ENCODE results near the gene KLK1. TPM values are rescaled to one million over a fixed set of nuclear protein-coding genes. Genes with fewer than 3 reads are reported as not detected.
"Not testable (repeated sequence)": the region's sequence is repeated elsewhere in the genome, so short reads cannot be mapped to it uniquely, and the experiment has no call there.

KLK1 gene
- total and polyA plus RNA-seq, 4 donors = 0.50 to 2.0 (median 1.3) TPM; not detected in 1

GRCh38 chr19:50818859-50819472 lies 4.6 kb downstream of the KLK1 start:
- H3K4me1 ChIP-seq (ENCODE audit: control insufficient read depth, insufficient read depth, low read length) = peaks cover 8% of the 10 kb centered on the region
- no peaks in the 10 kb centered on the region for H3K9me3 ChIP-seq (ENCODE audit: control insufficient read depth, insufficient read depth, low read length)
- no peaks in the 10 kb centered on the region for H3K36me3 ChIP-seq (ENCODE audit: control insufficient read depth, insufficient read depth, low read length)
- H3K27ac ChIP-seq (ENCODE audit: low read depth, low read length) = no peak overlapping the region
- 56% methylated on average over 6 of the region's 12 CpGs for WGBS (ENCODE audit: insufficient coverage)
- H3K4me3 ChIP-seq (ENCODE audit: low read depth, low read length) = no peak overlapping the region
- no peak for DNase-seq (ENCODE audit: low read depth in 4 of 6, low spot score in 6 of 6)
- H3K27me3 ChIP-seq (ENCODE audit: control insufficient read depth, insufficient read depth, low read length) = peaks cover 76% of the 10 kb centered on the region

GRCh38 chr19:50817941-50818858 lies 5.4 kb downstream of the KLK1 start:
- H3K4me1 ChIP-seq (ENCODE audit: control insufficient read depth, insufficient read depth, low read length) = peaks cover 8% of the 10 kb centered on the region
- 2% methylated on average over 52 of the region's 52 CpGs for WGBS (ENCODE audit: insufficient coverage)
- peaks cover 69% of the 10 kb centered on the region for H3K27me3 ChIP-seq (ENCODE audit: control insufficient read depth, insufficient read depth, low read length)
- H3K9me3 ChIP-seq (ENCODE audit: control insufficient read depth, insufficient read depth, low read length) = no peaks in the 10 kb centered on the region
- peak in 1 of 6 donors; percentile 16 for DNase-seq (ENCODE audit: low read depth in 4 of 6, low spot score in 6 of 6)
- H3K36me3 ChIP-seq (ENCODE audit: control insufficient read depth, insufficient read depth, low read length) = no peaks in the 10 kb centered on the region
- no peak overlapping the region for H3K27ac ChIP-seq (ENCODE audit: low read depth, low read length)
- peak overlapping the region; percentile 18 for H3K4me3 ChIP-seq (ENCODE audit: low read depth, low read length)

- Histone ChIP-seq H3K4me1 (ENCODE audit: control insufficient read depth, insufficient read depth, low read length) (peaks cover 8% of the 10 kb centered on the region), H3K27ac (ENCODE audit: low read depth, low read length) (no peak overlapping the region), H3K36me3 (ENCODE audit: control insufficient read depth, insufficient read depth, low read length) (no peaks in the 10 kb centered on the region), H3K27me3 (ENCODE audit: control insufficient read depth, insufficient read depth, low read length) (peaks cover 47% of the 10 kb centered on the region), H3K4me3 (ENCODE audit: low read depth, low read length) (no peak overlapping the region), H3K9me3 (ENCODE audit: control insufficient read depth, insufficient read depth, low read length) (no peaks in the 10 kb centered on the region)
- WGBS (ENCODE audit: insufficient coverage) = 100% methylated on average over 1 of the region's 1 CpG
- DNase-seq (ENCODE audit: low read depth in 4 of 6, low spot score in 6 of 6) = no peak
These were observed 8.1 kb downstream of the KLK1 start for GRCh38 chr19:50815439-50815838.

- DNase-seq (ENCODE audit: low read depth in 4 of 6, low spot score in 6 of 6) = no peak
These were observed 8.7 kb downstream of the KLK1 start for GRCh38 chr19:50814883-50815282.

GRCh38 chr19:50812474-50812873 lies 11.1 kb downstream of the KLK1 start:
- Histone ChIP-seq H3K4me3 (ENCODE audit: low read depth, low read length) (no peak overlapping the region), H3K36me3 (ENCODE audit: control insufficient read depth, insufficient read depth, low read length) (no peaks in the 10 kb centered on the region), H3K4me1 (ENCODE audit: control insufficient read depth, insufficient read depth, low read length) (no peaks in the 10 kb centered on the region), H3K9me3 (ENCODE audit: control insufficient read depth, insufficient read depth, low read length) (no peaks in the 10 kb centered on the region), H3K27me3 (ENCODE audit: control insufficient read depth, insufficient read depth, low read length) (peaks cover 19% of the 10 kb centered on the region), H3K27ac (ENCODE audit: low read depth, low read length) (no peak overlapping the region)
- WGBS (ENCODE audit: insufficient coverage) = 74% methylated on average over 3 of the region's 3 CpGs
- DNase-seq (ENCODE audit: low read depth in 4 of 6, low spot score in 6 of 6) = no peak

More at GRCh38 chr19:50814883-50815282, 8.7 kb downstream of the KLK1 start:
- WGBS (ENCODE audit: insufficient coverage) = 87% methylated on average over 4 of the region's 5 CpGs
- H3K9me3 ChIP-seq (ENCODE audit: control insufficient read depth, insufficient read depth, low read length) = no peaks in the 10 kb centered on the region
- H3K4me3 ChIP-seq (ENCODE audit: low read depth, low read length) = no peak overlapping the region
- H3K27me3 ChIP-seq (ENCODE audit: control insufficient read depth, insufficient read depth, low read length) = peaks cover 43% of the 10 kb centered on the region
- no peak overlapping the region for H3K27ac ChIP-seq (ENCODE audit: low read depth, low read length)
- no peaks in the 10 kb centered on the region for H3K36me3 ChIP-seq (ENCODE audit: control insufficient read depth, insufficient read depth, low read length)
- H3K4me1 ChIP-seq (ENCODE audit: control insufficient read depth, insufficient read depth, low read length) = peaks cover 8% of the 10 kb centered on the region

GRCh38 chr19:50811622-50812238 lies 11.9 kb downstream of the KLK1 start:
- not testable (repeated sequence) for H3K9me3 ChIP-seq (ENCODE audit: control insufficient read depth, insufficient read depth, low read length); DNase-seq (ENCODE audit: low read depth in 4 of 6, low spot score in 6 of 6)
- peaks cover 13% of the 10 kb centered on the region for H3K27me3 ChIP-seq (ENCODE audit: control insufficient read depth, insufficient read depth, low read length)

GRCh38 chr19:50808856-50809255 lies 14.7 kb downstream of the KLK1 start:
- DNase-seq (ENCODE audit: low read depth in 4 of 6, low spot score in 6 of 6) = no peak
- Histone ChIP-seq H3K27ac (ENCODE audit: low read depth, low read length) (no peak overlapping the region), H3K36me3 (ENCODE audit: control insufficient read depth, insufficient read depth, low read length) (no peaks in the 10 kb centered on the region), H3K4me1 (ENCODE audit: control insufficient read depth, insufficient read depth, low read length) (peaks cover 6% of the 10 kb centered on the region), H3K27me3 (ENCODE audit: control insufficient read depth, insufficient read depth, low read length) (peaks cover 4% of the 10 kb centered on the region), H3K4me3 (ENCODE audit: low read depth, low read length) (no peak overlapping the region), H3K9me3 (ENCODE audit: control insufficient read depth, insufficient read depth, low read length) (no peaks in the 10 kb centered on the region)
- no CpG with 5 or more reads among the region's 1 CpG for WGBS (ENCODE audit: insufficient coverage)

More at GRCh38 chr19:50811622-50812238, 11.9 kb downstream of the KLK1 start:
- H3K27ac ChIP-seq (ENCODE audit: low read depth, low read length); H3K36me3 ChIP-seq (ENCODE audit: control insufficient read depth, insufficient read depth, low read length); H3K4me3 ChIP-seq (ENCODE audit: low read depth, low read length); H3K4me1 ChIP-seq (ENCODE audit: control insufficient read depth, insufficient read depth, low read length): not testable (repeated sequence)
- whole genome bisulfite sequencing (ENCODE audit: insufficient coverage) = 84% methylated on average over 3 of the region's 3 CpGs

- Histone ChIP-seq H3K4me3 (ENCODE audit: low read depth, low read length) (peak overlapping the region; percentile 68), H3K27ac (ENCODE audit: low read depth, low read length) (peak overlapping the region; percentile 99), H3K4me1 (ENCODE audit: control insufficient read depth, insufficient read depth, low read length) (peaks cover 22% of the 10 kb centered on the region), H3K9me3 (ENCODE audit: control insufficient read depth, insufficient read depth, low read length) (no peaks in the 10 kb centered on the region), H3K27me3 (ENCODE audit: control insufficient read depth, insufficient read depth, low read length) (no peaks in the 10 kb centered on the region), H3K36me3 (ENCODE audit: control insufficient read depth, insufficient read depth, low read length) (peaks cover 24% of the 10 kb centered on the region)
- peak; percentile 97 to 100 (median 99) for DNase-seq (ENCODE audit: low read depth in 4 of 6, low spot score in 6 of 6)
- whole genome bisulfite sequencing (ENCODE audit: insufficient coverage) = 0% methylated on average over 61 of the region's 62 CpGs
These were observed 18.9 kb downstream of the KLK1 start for GRCh38 chr19:50804420-50805272.
